Measurements from ENCODE around the gene SMIM3.

SMIM3 gene

DNA sequence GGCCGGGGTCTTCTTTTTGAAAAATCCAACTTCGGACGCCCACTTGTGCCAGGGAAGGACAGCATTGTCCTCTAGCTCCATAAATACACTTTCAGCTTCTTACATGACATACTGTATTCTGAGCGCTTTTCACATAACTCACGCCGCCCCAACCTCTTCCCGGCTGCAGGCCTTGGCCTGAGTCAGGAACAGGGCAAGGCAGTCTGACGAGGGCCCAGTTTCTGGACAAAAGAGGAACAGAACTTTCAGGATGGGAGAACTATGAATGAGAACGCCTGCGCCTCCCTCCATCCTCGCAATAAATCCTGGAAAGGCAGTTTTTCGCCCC lies 20.4 kb upstream of the SMIM3 start:
- Histone ChIP-seq H3K9ac (peak overlapping the region; percentile 53; the same call in 1 of the 2 replicates), H3K79me2 (ENCODE audit: insufficient read depth, low read depth) (peaks cover 22% of the 10 kb centered on the region), H3K36me3 (ENCODE audit: insufficient read depth) (peaks cover 7% of the 10 kb centered on the region; the same call in 1 of the 2 replicates), H3K27me3 (ENCODE audit: insufficient read depth, low read depth) (no peaks in the 10 kb centered on the region), H3K4me2 (peak overlapping the region; percentile 77), H2AFZ (ENCODE audit: low read depth) (peak overlapping the region; percentile 95; the same call in 1 of the 2 replicates), H3K27ac (peak overlapping the region; percentile 82), H3K4me3 (IDR thresholded peaks at IDR 0.05; ENCODE audit: insufficient read depth, low read depth, low read length) (no peak overlapping the region), H3K4me1 (ENCODE audit: low read depth, poor library complexity, severe bottlenecking) (peaks cover 14% of the 10 kb centered on the region), H4K20me1 (ENCODE audit: insufficient read depth) (no peaks in the 10 kb centered on the region)
- TF ChIP-seq, protein P1, sequence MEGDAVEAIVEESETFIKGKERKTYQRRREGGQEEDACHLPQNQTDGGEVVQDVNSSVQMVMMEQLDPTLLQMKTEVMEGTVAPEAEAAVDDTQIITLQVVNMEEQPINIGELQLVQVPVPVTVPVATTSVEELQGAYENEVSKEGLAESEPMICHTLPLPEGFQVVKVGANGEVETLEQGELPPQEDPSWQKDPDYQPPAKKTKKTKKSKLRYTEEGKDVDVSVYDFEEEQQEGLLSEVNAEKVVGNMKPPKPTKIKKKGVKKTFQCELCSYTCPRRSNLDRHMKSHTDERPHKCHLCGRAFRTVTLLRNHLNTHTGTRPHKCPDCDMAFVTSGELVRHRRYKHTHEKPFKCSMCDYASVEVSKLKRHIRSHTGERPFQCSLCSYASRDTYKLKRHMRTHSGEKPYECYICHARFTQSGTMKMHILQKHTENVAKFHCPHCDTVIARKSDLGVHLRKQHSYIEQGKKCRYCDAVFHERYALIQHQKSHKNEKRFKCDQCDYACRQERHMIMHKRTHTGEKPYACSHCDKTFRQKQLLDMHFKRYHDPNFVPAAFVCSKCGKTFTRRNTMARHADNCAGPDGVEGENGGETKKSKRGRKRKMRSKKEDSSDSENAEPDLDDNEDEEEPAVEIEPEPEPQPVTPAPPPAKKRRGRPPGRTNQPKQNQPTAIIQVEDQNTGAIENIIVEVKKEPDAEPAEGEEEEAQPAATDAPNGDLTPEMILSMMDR (conservative IDR thresholded peaks at IDR 0.05; ENCODE audit: low read depth, low read length) = no peak

DNA sequence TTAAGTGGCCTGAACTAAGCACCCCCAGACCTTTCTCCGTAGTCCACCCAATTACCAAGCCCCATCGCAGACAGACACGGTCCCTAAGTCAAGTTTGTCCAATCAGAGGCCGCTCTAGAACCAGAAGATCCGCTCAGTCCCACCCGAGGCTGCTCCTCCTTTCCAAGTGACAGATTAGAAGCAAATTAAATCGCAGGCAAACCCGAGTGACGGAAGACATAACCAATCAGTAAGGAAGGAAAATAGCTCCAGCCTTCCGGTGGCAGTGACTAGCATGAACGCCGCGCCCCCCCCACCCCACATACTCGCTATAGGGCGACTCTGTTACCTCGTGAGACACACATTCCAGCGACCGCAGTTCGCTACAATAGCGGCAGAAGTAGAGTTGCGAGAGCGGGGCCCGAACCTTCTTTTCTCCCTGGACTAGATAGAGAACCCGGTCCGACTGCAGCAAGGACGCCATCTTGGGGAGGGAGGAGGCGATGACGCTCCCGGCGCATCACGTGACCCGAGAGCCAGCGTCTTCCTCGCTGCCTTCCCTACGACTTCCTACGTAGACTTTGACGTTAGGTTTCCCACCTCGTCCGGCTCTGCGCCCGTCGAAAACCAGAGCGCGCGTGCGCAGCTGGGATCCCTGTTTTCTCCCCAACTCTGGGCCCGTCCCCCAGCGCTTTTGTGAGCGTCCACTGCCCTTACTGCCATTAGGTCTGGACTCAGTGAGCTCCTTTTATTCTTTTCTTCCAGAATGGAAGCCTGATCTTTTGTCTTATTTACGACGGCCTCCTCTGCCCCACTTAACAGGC lies 19.8 kb upstream of the SMIM3 start, which contains the start of gene DCTN4:
Gene DCTN4, minus strand, starts transcription at position 487 of the 803 bp plus-strand sequence. Its CDS starts 24 bp downstream, at position 463.
- Histone ChIP-seq H2AFZ (ENCODE audit: low read depth) (peak within 1 kb of the TSS; percentile 95), H3K79me2 (ENCODE audit: insufficient read depth, low read depth) (peaks cover 22% of the 10 kb centered on the region), H3K4me1 (ENCODE audit: low read depth, poor library complexity, severe bottlenecking) (peaks cover 14% of the 10 kb centered on the region), H3K27me3 (ENCODE audit: insufficient read depth, low read depth) (no peaks in the 10 kb centered on the region), H3K36me3 (ENCODE audit: insufficient read depth) (0 out of 2 replicates have a peak, but pooled peaks cover 4% of the 10 kb centered on the region), H3K4me2 (peak within 1 kb of the TSS; percentile 77), H3K9ac (peak within 1 kb of the TSS; percentile 53; the same call in 1 of the 2 replicates), H3K4me3 (IDR thresholded peaks at IDR 0.05; ENCODE audit: insufficient read depth, low read depth, low read length) (no peak within 1 kb of the TSS), H4K20me1 (ENCODE audit: insufficient read depth) (no peaks in the 10 kb centered on the region), H3K27ac (peak within 1 kb of the TSS; percentile 82)
- TF ChIP-seq, protein P1 (conservative IDR thresholded peaks at IDR 0.05; ENCODE audit: low read depth, low read length) = peak; percentile 36; the same call in 1 of the 2 replicates

DNA sequence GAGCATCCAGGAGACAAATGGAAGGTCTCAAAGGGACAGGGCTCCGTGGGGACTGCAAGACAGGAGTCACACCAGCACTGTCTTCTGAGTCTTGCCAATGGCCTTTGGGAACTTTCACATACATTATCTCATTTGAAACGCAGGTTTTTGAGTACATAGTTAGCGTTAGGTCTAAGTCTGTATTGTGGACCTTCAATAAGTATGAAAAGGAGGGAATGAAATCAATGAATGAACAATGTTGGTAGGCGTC lies 19.3 kb upstream of the SMIM3 start:
- peak overlapping the region; percentile 64; the same call in 1 of the 2 replicates for H3K4me2 ChIP-seq
- H2AFZ ChIP-seq (ENCODE audit: low read depth) = peak overlapping the region; percentile 95
- no peak overlapping the region for H3K4me3 ChIP-seq (IDR thresholded peaks at IDR 0.05; ENCODE audit: insufficient read depth, low read depth, low read length)
- H3K4me1 ChIP-seq (ENCODE audit: low read depth, poor library complexity, severe bottlenecking) = peaks cover 14% of the 10 kb centered on the region
- 0 out of 2 replicates have a peak, but pooled peaks cover 4% of the 10 kb centered on the region for H3K36me3 ChIP-seq (ENCODE audit: insufficient read depth)
- peak overlapping the region; percentile 53; the same call in 1 of the 2 replicates for H3K9ac ChIP-seq
- H3K27me3 ChIP-seq (ENCODE audit: insufficient read depth, low read depth) = no peaks in the 10 kb centered on the region
- peaks cover 22% of the 10 kb centered on the region for H3K79me2 ChIP-seq (ENCODE audit: insufficient read depth, low read depth)
- TF ChIP-seq, protein P1 (conservative IDR thresholded peaks at IDR 0.05; ENCODE audit: low read depth, low read length) = no peak
- H3K27ac ChIP-seq = peak overlapping the region; percentile 82
- H4K20me1 ChIP-seq (ENCODE audit: insufficient read depth) = no peaks in the 10 kb centered on the region

DNA sequence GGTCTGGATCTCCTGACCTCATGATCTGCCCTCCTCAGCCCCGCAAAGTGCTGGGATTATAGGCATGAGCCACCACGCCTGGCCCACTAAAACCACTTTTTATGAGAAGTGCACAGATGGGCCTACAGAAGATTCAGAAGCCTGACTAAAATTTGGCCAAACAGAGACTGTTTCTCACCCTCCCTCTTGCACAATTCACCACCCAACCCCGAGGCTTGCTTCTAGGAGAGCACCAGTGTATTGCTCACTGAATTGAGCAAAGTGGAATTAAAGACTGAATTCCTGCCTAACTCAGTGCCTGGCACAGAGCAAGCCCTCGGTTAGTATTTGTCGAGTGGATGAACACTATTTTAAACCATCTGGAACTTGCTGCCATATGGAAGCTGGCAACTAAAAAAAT lies 16.3 kb upstream of the SMIM3 start:
- Histone ChIP-seq H3K4me2 (no peak overlapping the region), H3K79me2 (ENCODE audit: insufficient read depth, low read depth) (peaks cover 10% of the 10 kb centered on the region), H3K4me1 (ENCODE audit: low read depth, poor library complexity, severe bottlenecking) (peaks cover 7% of the 10 kb centered on the region)

More for the DNA sequence above, 16.3 kb upstream of the SMIM3 start:
- Histone ChIP-seq H2AFZ (ENCODE audit: low read depth) (no peak overlapping the region), H3K4me3 (IDR thresholded peaks at IDR 0.05; ENCODE audit: insufficient read depth, low read depth, low read length) (no peak overlapping the region), H3K36me3 (ENCODE audit: insufficient read depth) (no peaks in the 10 kb centered on the region), H3K9ac (no peak overlapping the region), H3K27me3 (ENCODE audit: insufficient read depth, low read depth) (no peaks in the 10 kb centered on the region), H4K20me1 (ENCODE audit: insufficient read depth) (no peaks in the 10 kb centered on the region), H3K27ac (no peak overlapping the region)
- TF ChIP-seq, protein P1 (conservative IDR thresholded peaks at IDR 0.05; ENCODE audit: low read depth, low read length) = no peak

Data from KMS-11 (cell line).